Measurements from ENCODE around the gene MED20.
A peak's percentile ranks its signal among the peaks of the same experiment; 100 is the strongest.

The MED20 gene

DNA sequence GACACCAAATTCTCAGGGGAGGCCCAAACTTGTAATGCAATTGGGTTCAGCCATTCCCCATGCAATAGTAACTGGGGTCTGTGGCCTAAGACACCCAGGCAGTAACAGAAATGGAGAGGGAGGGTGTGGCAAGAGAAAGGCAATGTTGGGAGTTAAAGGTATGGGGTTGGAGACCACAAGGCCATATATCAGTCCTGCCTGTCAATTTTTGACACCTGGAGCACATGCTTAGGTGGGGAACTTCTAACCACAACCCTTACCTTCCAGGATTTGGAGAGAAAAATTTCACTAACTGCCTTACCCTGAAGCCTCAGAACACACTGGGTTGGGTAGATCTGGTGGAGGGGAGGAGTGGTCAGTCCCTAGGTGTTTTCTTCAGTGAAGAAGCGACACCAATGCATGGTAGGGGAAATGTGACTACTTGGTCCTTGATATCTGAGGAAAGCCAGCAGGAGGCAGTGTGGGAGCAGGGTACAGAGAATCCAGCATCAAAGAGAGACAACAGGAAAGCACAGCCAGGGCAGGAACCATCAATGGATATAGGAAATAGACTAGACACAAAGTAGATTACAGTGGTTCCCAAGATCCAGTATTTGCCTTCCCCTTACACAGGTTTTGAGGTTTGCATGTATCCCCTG lies 18.9 kb downstream of the MED20 start:
- DNase-seq, result no peak

DNA sequence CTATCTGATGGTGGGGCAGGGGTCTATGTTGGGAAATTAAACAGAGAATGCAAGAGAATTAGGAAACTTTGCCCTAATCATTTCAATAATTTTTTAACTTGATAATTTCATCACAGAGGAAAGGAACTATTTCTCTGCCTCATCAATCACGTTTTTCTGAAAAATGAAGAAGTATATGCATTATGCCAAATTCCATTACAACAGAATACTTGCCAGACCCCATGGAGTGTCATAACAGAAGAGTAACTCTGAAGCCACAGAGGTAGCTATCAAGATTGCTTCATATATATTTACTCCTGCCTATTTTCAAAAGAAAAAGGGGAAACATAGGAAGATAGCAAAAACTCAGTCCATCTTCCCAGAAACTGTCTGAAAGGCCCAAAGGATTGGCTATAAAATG lies 20.1 kb downstream of the MED20 start:
- no peak for DNase-seq

DNA sequence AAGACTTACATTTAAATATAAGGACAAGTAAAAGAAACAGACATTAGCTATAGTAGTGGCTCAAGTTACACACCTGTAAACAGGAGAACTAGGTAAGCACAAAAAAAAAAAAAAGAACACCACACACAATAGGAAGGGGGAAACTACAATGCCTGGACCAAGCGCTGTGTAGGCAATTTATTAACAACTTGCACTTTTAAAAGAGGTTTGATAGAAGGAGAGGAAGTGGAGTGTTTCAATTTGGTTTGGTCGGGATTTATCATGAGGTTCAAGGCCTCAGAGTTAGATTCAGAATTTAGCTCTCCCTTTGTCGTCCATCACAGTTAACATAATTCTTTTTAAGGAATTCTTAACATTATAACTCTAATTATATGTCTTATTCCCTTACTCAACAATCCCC lies 24.7 kb downstream of the MED20 start:
- DNase-seq, result no peak

DNA sequence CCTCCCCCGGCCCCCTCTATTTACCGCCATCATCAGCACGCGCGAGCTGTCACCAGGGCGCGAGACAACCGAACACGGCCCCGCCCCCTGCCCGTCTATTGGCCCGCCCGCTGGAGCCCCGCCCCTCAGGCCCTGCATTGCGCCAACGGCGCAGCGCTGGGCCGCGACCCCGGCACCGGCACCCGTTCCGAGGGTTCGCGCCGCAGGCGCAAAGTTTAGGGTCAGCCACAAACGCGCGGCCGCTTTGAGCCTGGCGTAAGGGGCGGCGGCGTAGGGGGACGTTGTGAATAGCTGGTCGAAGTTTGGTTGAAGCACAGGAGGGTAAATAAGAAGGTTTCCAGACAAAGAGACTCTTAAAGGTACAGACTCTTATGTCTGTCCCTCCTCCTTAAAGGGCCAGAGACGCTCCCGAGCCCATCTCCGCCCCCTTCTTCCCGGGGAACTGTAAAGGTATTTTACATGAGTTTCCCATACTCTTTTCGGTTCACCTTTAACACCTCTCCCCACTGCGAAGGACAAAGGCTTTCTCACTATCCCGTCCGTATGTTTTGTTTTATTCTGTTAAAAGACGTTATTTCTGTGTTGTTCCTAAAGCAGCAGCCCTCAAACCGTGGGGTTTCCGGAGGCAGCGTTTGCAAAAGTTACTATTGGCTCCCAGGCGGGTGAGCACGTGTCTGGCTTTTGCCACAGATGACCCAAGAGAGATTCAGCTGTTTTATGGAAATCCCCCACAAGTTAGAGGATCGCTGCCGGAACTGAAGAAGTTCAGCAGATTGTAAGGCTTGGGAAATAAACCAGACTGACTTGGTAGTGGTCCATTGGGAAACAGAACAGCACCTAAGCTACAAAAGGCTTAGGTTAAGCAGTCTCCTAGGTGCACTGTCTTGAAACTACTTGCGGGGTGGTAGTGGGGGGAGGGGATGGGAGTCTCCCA lies 25.4 kb downstream of the MED20 start, which contains the start of gene USP49:
Gene USP49 (minus strand): TSS at position 76 of the 934 bp plus-strand sequence. CDS start 88,392 bp downstream, outside the sequence.
- DNase-seq, result peak; percentile 93

DNA sequence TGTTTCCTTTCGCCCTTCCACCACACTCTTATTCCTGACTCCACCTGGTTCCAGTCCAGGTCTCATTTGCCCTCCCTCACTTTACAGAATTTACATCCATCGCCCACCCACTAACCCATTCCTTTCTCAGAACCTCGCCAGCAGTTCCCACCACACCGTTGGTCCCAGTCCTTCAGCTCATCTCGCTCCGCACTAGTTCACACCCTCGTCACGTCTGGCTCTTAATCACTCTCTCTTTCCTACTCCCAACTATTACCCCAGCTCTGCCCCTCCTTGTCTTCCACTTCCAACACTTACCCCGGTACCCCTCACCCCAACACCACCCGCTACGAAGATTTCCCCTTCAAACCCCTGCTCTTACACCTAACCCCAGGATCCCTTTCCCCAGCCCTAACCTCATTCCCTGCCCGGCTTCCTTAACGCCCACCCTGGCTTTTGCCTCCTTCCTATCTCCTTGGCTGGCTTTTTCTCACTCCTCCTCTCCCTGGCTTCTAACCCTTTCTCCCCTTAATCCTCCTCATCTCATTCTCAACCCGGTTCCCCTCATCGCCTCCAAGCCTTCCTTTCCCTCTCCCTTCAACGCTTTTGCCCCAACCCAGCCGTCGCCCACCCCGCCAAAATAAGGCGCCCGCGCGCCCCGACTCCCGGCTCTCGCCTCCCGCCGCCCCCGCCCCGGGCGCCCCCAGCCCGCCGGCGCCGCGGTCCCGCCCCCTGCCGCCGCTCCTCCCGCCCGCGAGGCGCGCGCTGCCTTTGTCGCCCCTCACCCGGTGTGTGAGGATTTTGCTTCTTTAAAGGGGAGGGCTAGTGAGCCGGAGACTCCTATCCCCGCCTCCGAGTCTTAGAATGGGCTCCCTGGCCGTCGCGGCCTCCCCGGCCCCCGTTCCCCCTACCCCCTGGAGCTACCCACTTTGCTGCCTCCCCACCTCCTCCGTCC lies 26.3 kb downstream of the MED20 start:
- DNase-seq, result no peak

DNA sequence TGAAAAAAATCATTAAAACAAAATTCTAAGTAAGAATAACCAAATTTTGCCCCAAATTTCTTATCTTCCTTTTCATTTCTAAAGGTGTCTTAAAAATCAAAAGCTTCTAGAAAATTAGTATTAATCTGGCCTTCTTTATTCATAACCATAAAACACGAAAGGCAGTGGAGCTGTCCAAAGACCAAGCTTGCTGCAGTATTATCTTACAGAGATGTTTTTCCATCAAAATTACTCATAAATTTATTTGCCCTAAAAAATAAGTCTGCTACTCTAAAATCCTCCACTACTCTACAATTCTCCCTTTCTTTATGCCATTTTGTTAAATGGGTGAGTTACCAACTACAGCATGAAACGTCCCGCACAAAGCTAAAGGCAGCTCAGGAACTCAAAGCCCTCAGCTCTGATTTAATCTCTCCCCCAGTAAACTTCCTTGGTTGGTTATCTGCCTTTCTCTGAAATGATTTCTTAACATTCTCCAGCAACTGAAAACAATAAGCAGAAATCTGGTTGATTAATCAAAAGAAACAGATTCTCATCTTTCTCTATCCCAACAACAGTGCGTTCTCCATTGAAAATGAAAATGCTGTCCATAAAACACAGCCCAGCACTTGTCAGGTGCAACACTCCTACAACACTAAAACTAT lies 27.9 kb downstream of the MED20 start:
- DNase-seq, result no peak

DNA sequence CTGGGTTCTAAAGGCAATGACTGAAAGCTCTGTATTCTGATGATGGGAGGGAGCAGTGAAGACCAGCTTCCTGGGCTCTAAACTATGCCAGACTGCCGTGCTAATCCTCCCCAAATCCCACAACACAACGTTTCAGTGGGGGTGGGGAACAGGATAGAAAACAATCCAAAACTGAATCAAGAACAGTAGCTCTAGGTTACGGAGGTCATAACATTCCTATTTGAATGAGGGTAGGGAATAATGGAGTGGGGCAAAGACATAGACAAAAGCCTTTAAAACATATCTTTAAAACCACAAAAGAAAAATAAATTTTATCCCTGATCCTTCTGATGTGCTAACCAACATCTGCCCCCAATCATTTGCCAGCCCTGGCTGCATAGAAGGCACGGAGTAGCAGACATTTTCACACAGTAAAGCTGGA lies 33.6 kb downstream of the MED20 start:
- DNase-seq, result no peak

DNA sequence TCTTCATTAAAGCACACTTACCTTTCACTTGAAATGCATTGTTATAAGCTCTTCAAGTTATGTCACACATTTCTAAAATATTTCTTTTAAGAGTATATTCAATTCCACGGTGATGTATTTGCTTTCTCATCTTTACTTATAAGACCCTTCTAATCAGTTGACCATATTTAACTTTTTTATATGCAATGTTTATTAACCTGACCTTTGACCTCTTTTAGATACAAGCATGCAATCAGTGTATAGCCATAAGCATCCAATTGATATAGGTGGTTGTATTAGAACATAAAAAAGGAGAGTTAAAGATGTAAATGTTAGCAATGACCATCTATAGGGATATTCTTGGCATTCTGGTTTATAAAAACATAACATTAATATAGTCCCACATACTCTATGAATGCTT lies 35.0 kb downstream of the MED20 start:
- no peak for DNase-seq

DNA sequence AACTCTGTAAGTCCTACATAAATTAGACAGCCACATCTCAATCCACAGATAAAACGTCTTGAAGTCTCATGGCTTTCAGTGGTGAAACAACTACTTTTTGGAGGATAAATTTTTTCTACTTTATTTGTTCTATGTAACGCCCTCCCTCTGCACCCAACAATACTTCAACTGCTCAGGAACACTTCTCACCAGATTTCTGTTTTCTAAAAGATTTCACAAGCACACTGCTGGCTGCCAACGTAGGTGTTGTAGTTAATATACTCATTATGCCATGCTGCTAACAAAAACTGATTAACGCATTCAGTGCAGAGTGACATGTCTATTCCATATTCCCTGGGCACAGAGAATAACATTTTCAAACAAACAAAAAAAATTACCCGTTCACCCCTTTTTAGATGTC lies 36.0 kb downstream of the MED20 start:
- DNase-seq, result no peak

DNA sequence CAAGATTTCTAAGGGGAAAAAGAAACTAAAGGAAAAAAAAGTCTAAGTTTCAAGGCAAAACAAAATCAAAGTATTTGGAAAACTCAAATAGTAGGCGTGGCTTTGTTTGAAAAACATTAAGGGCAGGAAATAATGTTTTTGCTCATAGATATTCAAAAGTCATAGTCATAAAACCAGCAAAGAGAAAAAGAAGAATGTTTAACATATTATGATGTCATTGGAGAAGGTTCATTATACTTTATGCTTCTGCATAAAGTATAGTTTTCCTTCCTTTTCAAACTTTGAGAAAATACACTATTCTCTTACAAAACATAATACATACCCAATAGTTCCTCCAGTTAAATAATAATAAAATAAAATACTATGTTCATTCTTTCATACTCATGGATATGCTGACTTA lies 39.4 kb downstream of the MED20 start:
- no peak for DNase-seq

DNA sequence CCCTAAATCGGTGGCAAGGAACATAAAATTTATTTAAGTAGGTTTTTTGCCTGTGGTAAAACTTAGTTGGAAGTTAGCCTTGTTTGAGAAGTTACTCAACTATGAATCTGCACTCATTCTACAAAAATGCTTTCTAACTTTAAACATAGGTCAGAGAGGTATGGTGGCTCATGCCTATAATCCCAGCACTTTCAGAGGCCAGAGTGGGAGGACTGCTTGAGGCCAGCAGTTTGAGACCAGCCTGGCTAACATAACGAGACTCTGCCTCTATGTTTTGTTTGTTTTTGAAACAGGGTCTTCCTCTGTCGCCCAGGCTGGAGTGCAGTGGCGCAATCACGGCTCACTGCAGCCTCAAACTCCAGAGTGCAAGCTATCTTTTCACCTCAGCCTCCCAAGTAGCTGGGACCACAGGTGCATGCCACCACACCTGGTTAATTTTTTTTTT lies 42.0 kb downstream of the MED20 start:
- no peak for DNase-seq

DNA sequence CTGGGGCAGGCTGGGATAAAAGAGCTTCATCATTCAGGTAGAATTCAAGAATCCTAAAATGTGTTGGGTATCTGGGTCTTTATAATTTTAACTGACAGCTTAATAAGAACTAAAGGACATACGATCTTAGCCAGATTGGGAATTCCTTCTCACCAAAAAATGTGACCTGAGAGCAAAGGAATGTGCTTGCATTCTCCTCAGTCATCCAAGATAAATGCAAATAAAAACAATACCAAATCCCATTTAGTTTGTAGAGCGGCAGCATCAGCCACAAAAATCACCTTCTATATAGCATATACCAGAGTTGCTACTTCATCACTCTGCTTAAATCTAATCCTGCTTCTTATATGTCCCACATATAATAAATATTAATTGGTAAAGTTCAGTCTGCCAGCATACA lies 42.7 kb downstream of the MED20 start:
- no peak for DNase-seq

DNA sequence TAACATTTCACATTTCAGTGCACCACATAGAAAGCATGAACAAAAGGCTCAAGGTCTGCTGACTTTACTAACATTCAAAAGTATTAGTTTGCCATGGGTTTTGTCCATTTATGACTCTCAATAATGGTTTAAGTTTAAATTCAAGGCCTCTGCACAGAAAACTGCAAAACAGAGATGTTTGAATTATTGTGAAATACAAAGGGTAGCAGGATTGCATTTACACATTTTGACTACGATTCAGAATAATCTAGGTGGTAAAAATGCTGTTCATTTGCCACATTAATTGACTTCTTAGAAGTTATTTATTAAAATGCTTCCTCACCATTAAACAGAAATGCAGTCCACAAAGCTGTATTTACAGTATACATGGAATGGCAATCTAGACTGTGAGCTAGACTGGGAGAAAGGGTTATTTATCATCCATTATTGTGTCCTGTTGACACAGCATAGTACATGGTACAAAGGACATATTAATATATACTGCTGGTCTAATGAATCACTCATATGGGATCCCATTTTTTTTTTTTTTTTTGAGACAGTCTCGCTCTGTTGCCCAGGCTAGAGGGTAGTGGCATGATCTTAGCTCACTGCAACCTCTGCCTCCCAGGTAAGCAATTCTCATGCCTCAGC lies 43.8 kb downstream of the MED20 start:
- DNase-seq, result no peak

DNA sequence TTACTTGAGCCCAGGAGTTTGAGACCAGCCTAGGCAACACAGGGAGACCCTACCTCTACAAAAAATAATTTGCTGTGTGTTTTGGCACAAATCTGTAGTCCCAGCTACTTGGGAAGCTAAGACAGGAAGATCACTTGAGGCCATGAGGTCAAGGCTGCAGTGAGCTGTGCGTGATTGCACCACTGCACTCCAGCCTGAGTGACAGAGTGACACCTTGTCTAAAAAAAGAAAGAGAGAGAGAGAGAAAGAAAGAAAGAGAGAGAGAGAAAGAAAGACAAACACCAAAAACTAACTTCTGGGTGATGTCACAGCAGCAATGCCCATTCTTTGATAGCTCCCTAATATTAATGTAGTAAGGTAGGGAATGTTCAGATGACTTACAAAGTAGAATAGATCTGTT lies 46.2 kb downstream of the MED20 start:
- no peak for DNase-seq

DNA sequence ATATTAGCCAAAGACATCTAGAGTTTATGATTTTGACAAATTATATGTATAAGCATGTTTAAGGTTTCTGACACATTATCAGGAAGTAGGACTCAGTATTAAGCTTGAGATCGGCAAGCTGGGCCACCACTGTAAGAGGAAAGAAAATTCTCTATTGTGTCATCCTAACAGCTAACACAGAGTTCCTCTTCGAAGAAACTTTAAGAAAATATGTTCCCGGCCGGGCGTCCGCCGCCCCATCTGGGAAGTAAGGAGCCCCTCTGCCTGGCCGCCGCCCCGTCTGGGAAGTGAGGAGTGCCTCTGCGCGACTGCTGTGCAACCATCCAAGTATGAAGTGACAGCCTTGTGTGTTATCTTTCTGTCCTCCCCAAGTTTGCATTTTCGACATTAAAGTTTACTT lies 48.8 kb downstream of the MED20 start:
- DNase-seq, result no peak

DNA sequence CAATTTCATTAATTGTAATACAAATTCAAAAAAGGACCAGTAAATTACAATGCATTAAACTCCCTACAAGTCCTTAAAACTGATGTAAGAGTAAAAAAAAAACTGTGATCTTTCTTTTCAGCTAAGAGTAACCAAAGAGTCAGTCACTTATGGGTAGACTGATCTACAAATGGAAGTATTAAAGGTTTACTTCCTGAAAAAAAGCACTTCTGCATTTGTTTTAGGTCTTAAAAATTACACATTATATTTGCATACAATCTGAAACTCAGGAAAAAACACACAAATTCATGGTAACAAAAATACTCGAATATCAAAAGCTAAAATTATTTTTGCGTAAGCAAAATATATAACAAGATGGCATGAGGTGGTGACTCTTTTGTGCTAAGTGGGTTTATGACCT lies 49.2 kb downstream of the MED20 start:
- DNase-seq, result no peak

DNA sequence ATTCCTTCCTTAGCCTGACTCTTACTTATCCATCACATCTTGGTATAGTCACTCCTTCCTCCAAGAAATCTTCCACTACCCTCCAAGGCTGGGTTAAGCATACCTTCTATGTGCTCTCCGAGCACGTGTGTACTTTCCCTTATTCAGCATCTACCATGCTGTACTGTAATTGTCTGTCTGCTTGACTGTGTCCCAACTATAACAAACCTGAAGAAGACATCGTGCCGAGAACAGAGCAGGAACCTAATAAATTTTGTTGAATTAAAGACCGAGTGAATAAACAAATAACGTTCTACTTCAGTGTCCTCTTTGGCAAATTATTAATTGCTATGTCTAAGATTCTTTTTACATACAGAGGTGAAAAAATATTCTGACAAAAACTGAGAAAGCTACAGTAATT lies 61.6 kb downstream of the MED20 start:
- DNase-seq, result no peak

DNA sequence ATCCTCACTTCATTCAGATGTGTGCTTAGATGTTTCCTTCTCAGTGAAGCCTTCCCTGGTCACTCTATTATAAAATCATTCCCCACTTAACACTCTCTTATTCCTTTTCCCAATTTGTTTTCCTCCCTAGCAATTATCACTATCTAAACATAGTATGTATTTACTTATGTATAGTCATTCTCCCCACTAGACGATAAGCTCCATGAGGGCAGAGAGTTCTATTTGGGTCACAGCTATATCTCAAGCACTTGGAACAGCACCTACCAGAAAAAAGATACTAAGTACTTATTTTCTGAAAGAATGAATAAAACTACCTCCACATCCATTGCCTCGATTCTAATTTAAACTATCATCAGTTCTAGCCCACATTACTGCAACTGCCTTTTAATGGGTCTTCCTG lies 62.2 kb downstream of the MED20 start:
- DNase-seq, result no peak

Data from NCI-H1436 (cell line).